Activated CD8-positive, alpha-beta T cell treated with anti-CD3 and anti-CD28 coated beads for 36 hours (primary cell): ENCODE results near the gene LIMS1. TPM values are rescaled to one million over a fixed set of nuclear protein-coding genes. Genes with fewer than 3 reads are reported as not detected.
A peak's percentile ranks its signal among the peaks of the same experiment; 100 is the strongest.

Source experiments
- ATAC-seq: fragments of 200-7000 bp; cut with Tn5 transposase; one replicate; pipeline ENCODE4 v1.10.0; 2021; ENCODE audit warnings: mild to moderate bottlenecking, moderate library complexity
- CTCF ChIA-PET: fragments of 350-600 bp; sonication (Branson Sonifier 250); formaldehyde crosslinking; loops from one replicate; lab custom pipeline; 2021; ENCODE audit warnings: antibody characterized with exemption; lab: Charles Lee
- POLR2A ChIA-PET: fragments of 350-600 bp; sonication (Branson Sonifier 250); formaldehyde crosslinking; loops from one replicate; lab custom pipeline; 2021; ENCODE audit warnings: antibody characterized with exemption; lab: Charles Lee
- DNase-seq: peaks from one replicate; pipeline ENCODE4 v3.0.0-alpha.2; 2020
- H3K27ac Mint-ChIP-seq: one replicate; pipeline ENCODE4 v1.8.0; 2021; ENCODE audit warnings: mild to moderate bottlenecking, mixed read lengths
- H3K27me3 Mint-ChIP-seq: one replicate; pipeline ENCODE4 v1.8.0; 2021; ENCODE audit warnings: mixed read lengths
- H3K36me3 Mint-ChIP-seq: one replicate; pipeline ENCODE4 v1.8.0; 2021; ENCODE audit warnings: low read depth, mixed read lengths
- H3K4me1 Mint-ChIP-seq: one replicate; pipeline ENCODE4 v1.8.0; 2021; ENCODE audit warnings: low read depth, mixed read lengths
- H3K4me3 Mint-ChIP-seq: one replicate; pipeline ENCODE4 v1.8.0; 2021; ENCODE audit warnings: mild to moderate bottlenecking, moderate library complexity, mixed read lengths
- H3K9me3 Mint-ChIP-seq: one replicate; pipeline ENCODE4 v1.8.0; 2021; ENCODE audit warnings: mixed read lengths
- CTCF ChIP-seq: fragments of 200-600 bp; IDR thresholded peaks from one replicate; pipeline ENCODE4 v1.8.0; 2022; ENCODE audit warnings: antibody characterized with exemption, mild to moderate bottlenecking
- intact Hi-C: fragments of 100-400 bp; cut with micrococcal nuclease; formaldehyde crosslinking; loops from one replicate; pipeline ENCODE4 v1.10.0; 2022
- total RNA-seq, 2 experiments: library from RNA; stranded (reverse); gene quantifications; one replicate each; pipeline ENCODE4 v1.2.3, GENCODE V29; 2021

The LIMS1 gene
- total RNA-seq, 2 experiments from 2014 or later, result 48.1 to 51.7 TPM

- POLR2A ChIA-PET, result no interaction called here
- Mint-ChIP-seq H3K36me3 (peaks cover 2% of the 10 kb centered on the region), H3K9me3 (no peaks in the 10 kb centered on the region), H3K27me3 (no peaks in the 10 kb centered on the region), H3K4me1 (peaks cover 74% of the 10 kb centered on the region), H3K4me3 (no peak overlapping the region), H3K27ac (peak overlapping the region; percentile 50)
- no peak for TF ChIP-seq CTCF
- ATAC-seq (no peak), DNase-seq (no peak)
- intact Hi-C loops, result no loop called here
- CTCF ChIA-PET, result interaction anchor here (9.0 kb wide), 1 partner anchor 11 kb away, joined by 129 read pairs; no protein-coding TSS in a partner anchor
Observed at GRCh38 chr2:108623616-108624015, 89.3 kb downstream of the LIMS1 start.

GRCh38 chr2:108625186-108625827, 91.0 kb downstream of the LIMS1 start:
- Mint-ChIP-seq H3K4me1 (peaks cover 73% of the 10 kb centered on the region), H3K27ac (peak overlapping the region; percentile 21), H3K27me3 (no peaks in the 10 kb centered on the region), H3K4me3 (no peak overlapping the region), H3K9me3 (no peaks in the 10 kb centered on the region), H3K36me3 (peaks cover 4% of the 10 kb centered on the region)
- intact Hi-C loops, result no loop called here
- no peak for TF ChIP-seq CTCF
- DNase-seq, result no peak
- ATAC-seq, result no peak
- ChIA-PET POLR2A (interaction anchor here (0.9 to 1.5 kb wide), 2 partner anchors 12 to 15 kb away, joined by 3 to 6 read pairs; no protein-coding TSS in a partner anchor), CTCF (interaction anchor here (1.3 to 9.0 kb wide), 2 partner anchors 10 to 13 kb away, joined by 7 to 129 read pairs; no protein-coding TSS in a partner anchor)

GRCh38 chr2:108625828-108626195, 91.5 kb downstream of the LIMS1 start:
- no peak for TF ChIP-seq CTCF
- no peaks in the 10 kb centered on the region for H3K9me3 Mint-ChIP-seq
- no peaks in the 10 kb centered on the region for H3K27me3 Mint-ChIP-seq
- ATAC-seq, result no peak
- peaks cover 7% of the 10 kb centered on the region for H3K36me3 Mint-ChIP-seq
- peaks cover 73% of the 10 kb centered on the region for H3K4me1 Mint-ChIP-seq
- peak overlapping the region; percentile 60 for H3K27ac Mint-ChIP-seq
- POLR2A ChIA-PET, result interaction anchor here (0.9 to 1.5 kb wide), 2 partner anchors 13 to 15 kb away, joined by 3 to 6 read pairs; no protein-coding TSS in a partner anchor
- intact Hi-C loops, result no loop called here
- DNase-seq, result no peak
- CTCF ChIA-PET, result interaction anchor here (1.3 to 9.0 kb wide), 2 partner anchors 9 to 13 kb away, joined by 7 to 129 read pairs; no protein-coding TSS in a partner anchor
- H3K4me3 Mint-ChIP-seq, result no peak overlapping the region

GRCh38 chr2:108626995-108627394, 92.7 kb downstream of the LIMS1 start:
- H3K4me3 Mint-ChIP-seq, result no peak overlapping the region
- H3K9me3 Mint-ChIP-seq, result no peaks in the 10 kb centered on the region
- peaks cover 71% of the 10 kb centered on the region for H3K4me1 Mint-ChIP-seq
- no peaks in the 10 kb centered on the region for H3K27me3 Mint-ChIP-seq
- H3K36me3 Mint-ChIP-seq, result peaks cover 7% of the 10 kb centered on the region
- intact Hi-C loops, result no loop called here
- no peak for TF ChIP-seq CTCF
- CTCF ChIA-PET, result interaction anchor here (9.0 kb wide), 1 partner anchor 8 kb away, joined by 129 read pairs; no protein-coding TSS in a partner anchor
- no peak for DNase-seq
- peak overlapping the region; percentile 60 for H3K27ac Mint-ChIP-seq
- POLR2A ChIA-PET, result interaction anchor here (1.0 kb wide), 1 partner anchor 11 kb away, joined by 4 read pairs; no protein-coding TSS in a partner anchor
- peak; percentile 28 for ATAC-seq
